DND-41 (cell line): ENCODE measurements around the gene SPESP1.

Experiments
- ATAC-seq: fragments of 200-7000 bp; cut with Tn5 transposase; 3 replicates; pipeline ENCODE4 v1.9.1; 2021; ENCODE audit warnings: low read depth; ENCODE audit not compliant: insufficient read depth
- DNase-seq: peaks from one replicate; pipeline ENCODE4 v3.0.0-alpha.2; 2020
- H2AFZ ChIP-seq: 2 replicates; pipeline ENCODE4 v1.6.0; 2012; ENCODE audit warnings: low read depth, low read length
- H3K27ac ChIP-seq: 2 replicates; pipeline ENCODE4 v1.5.1; 2012; ENCODE audit warnings: low read length, inconsistent platforms
- H3K27me3 ChIP-seq: fragments of 200-600 bp; sonication (generic); 2 replicates; pipeline ENCODE4 v1.6.0; 2012; ENCODE audit warnings: low read length, mild to moderate bottlenecking, inconsistent platforms; ENCODE audit not compliant: insufficient read depth, poor library complexity
- H3K36me3 ChIP-seq: 2 replicates; pipeline ENCODE4 v1.5.1; 2012; ENCODE audit warnings: low read length, inconsistent platforms; ENCODE audit not compliant: insufficient read depth
- H3K4me1 ChIP-seq: 2 replicates; pipeline ENCODE4 v1.5.1; 2012; ENCODE audit warnings: mild to moderate bottlenecking, low read length; ENCODE audit not compliant: insufficient read depth
- H3K4me2 ChIP-seq: 2 replicates; pipeline ENCODE4 v1.6.0; 2012; ENCODE audit warnings: mild to moderate bottlenecking, moderate library complexity, low read length, inconsistent platforms; ENCODE audit not compliant: insufficient read depth
- H3K4me3 ChIP-seq, 2 experiments: fragments of 200-600 bp in 1 of 2; shearing (Covaris generic) in 1 of 2; 2 replicates each; pipeline ENCODE4 v1.5.1; 2012 to 2016; ENCODE audit warnings: inconsistent platforms in 2 of 2, low read length in 2 of 2, mild to moderate bottlenecking in 2 of 2, low read depth in 1 of 2, moderate library complexity in 1 of 2
- H3K79me2 ChIP-seq: 2 replicates; pipeline ENCODE4 v1.6.0; 2012; ENCODE audit warnings: low read length, inconsistent platforms; ENCODE audit not compliant: insufficient read depth
- H3K9ac ChIP-seq: 2 replicates; pipeline ENCODE4 v1.6.0; 2012; ENCODE audit warnings: low read depth, mild to moderate bottlenecking, inconsistent platforms, low read length, moderate library complexity
- H3K9me3 ChIP-seq: 2 replicates; pipeline ENCODE4 v1.5.1; 2012; ENCODE audit warnings: low read length, moderate library complexity, mild to moderate bottlenecking, inconsistent platforms; ENCODE audit not compliant: insufficient read depth, severe bottlenecking
- H4K20me1 ChIP-seq: 2 replicates; pipeline ENCODE4 v1.6.0; 2012; ENCODE audit warnings: low read length; ENCODE audit not compliant: insufficient read depth
- CTCF ChIP-seq: IDR thresholded peaks from 2 replicates; pipeline ENCODE4 v1.5.1; 2012; ENCODE audit warnings: borderline replicate concordance, low read length, moderate library complexity, mild to moderate bottlenecking; ENCODE audit not compliant: poor library complexity, severe bottlenecking; ENCODE audit errors: extremely low read depth
- EZH2 ChIP-seq: IDR thresholded peaks from 3 replicates; pipeline ENCODE4 v1.6.1; 2012; ENCODE audit warnings: borderline replicate concordance, low read depth, mild to moderate bottlenecking, moderate library complexity, low read length, inconsistent platforms; ENCODE audit not compliant: severe bottlenecking

SPESP1 gene

GRCh38 chr15:68990231-68990991, 60.1 kb downstream of the SPESP1 start:
- Histone ChIP-seq H3K9me3 (no peaks in the 10 kb centered on the region), H3K36me3 (no peaks in the 10 kb centered on the region), H3K27me3 (peaks cover 3% of the 10 kb centered on the region), H3K27ac (no peak overlapping the region), H4K20me1 (no peaks in the 10 kb centered on the region), H3K4me1 (no peaks in the 10 kb centered on the region), H2AFZ (no peak overlapping the region), H3K9ac (no peak overlapping the region), H3K4me2 (no peak overlapping the region), H3K79me2 (no peaks in the 10 kb centered on the region), H3K4me3 (no peak overlapping the region)
- ATAC-seq (no peak), DNase-seq (no peak)
- TF ChIP-seq CTCF (no peak), EZH2 (no peak)

- ATAC-seq = no peak
- H3K27ac ChIP-seq = no peak overlapping the region
- H2AFZ ChIP-seq = no peak overlapping the region
- no peak for DNase-seq
- TF ChIP-seq EZH2 = no peak
- TF ChIP-seq CTCF = no peak
- H3K79me2 ChIP-seq = no peaks in the 10 kb centered on the region
- no peaks in the 10 kb centered on the region for H3K36me3 ChIP-seq
- no peak overlapping the region for H3K4me2 ChIP-seq
- no peak overlapping the region for H3K9ac ChIP-seq
- H3K27me3 ChIP-seq = peaks cover 3% of the 10 kb centered on the region
- no peaks in the 10 kb centered on the region for H4K20me1 ChIP-seq
- H3K4me3 ChIP-seq = no peak overlapping the region
- no peaks in the 10 kb centered on the region for H3K4me1 ChIP-seq
- no peaks in the 10 kb centered on the region for H3K9me3 ChIP-seq
These were observed 60.7 kb downstream of the SPESP1 start for GRCh38 chr15:68990992-68991500.

- H4K20me1 ChIP-seq = no peaks in the 10 kb centered on the region
- H3K4me2 ChIP-seq = no peak overlapping the region
- no peak overlapping the region for H3K4me3 ChIP-seq
- ATAC-seq (no peak), DNase-seq (no peak)
- no peaks in the 10 kb centered on the region for H3K9me3 ChIP-seq
- no peaks in the 10 kb centered on the region for H3K79me2 ChIP-seq
- no peaks in the 10 kb centered on the region for H3K4me1 ChIP-seq
- no peak overlapping the region for H3K9ac ChIP-seq
- no peak overlapping the region for H3K27ac ChIP-seq
- H3K36me3 ChIP-seq = no peaks in the 10 kb centered on the region
- H3K27me3 ChIP-seq = peaks cover 3% of the 10 kb centered on the region
- H2AFZ ChIP-seq = no peak overlapping the region
- no peak for TF ChIP-seq CTCF
- TF ChIP-seq EZH2 = no peak
These were observed 61.4 kb downstream of the SPESP1 start for GRCh38 chr15:68991723-68992122.
